SIG-M5 (cell line): Measurements from ENCODE around the gene RASL12.
"Not testable (repeated sequence)": the region's sequence is repeated elsewhere in the genome, so short reads cannot be mapped to it uniquely, and the experiment has no call there.

Experiments used
- DNase-seq: peaks from one replicate; lab custom pipeline; 2025; lab: John Stamatoyannopoulos, UW

The RASL12 gene

GRCh38 chr15:65067645-65068402 is at the start of gene RASL12:
Gene RASL12, minus strand, starts transcription at chr15:65067991. Its CDS starts 156 bp downstream, at chr15:65067835.
- no peak for DNase-seq

GRCh38 chr15:65115542-65115941 is 47.8 kb upstream of the RASL12 start:
- no peak for DNase-seq

- DNase-seq, result no peak
Measured at GRCh38 chr15:65115086-65115485, 47.3 kb upstream of the RASL12 start, which contains the start of gene UBAP1L. Gene UBAP1L, minus strand, starts transcription at chr15:65115200. Its CDS starts 8,985 bp downstream, at chr15:65106215.

GRCh38 chr15:65110676-65111292 is 43.0 kb upstream of the RASL12 start:
- DNase-seq, result no peak

- DNase-seq, result no peak
Measured at GRCh38 chr15:65106011-65106590, 38.3 kb upstream of the RASL12 start.

- DNase-seq, result no peak
Measured at GRCh38 chr15:65105038-65105437, 37.2 kb upstream of the RASL12 start.

- no peak for DNase-seq
Measured at GRCh38 chr15:65102912-65103311, 35.1 kb upstream of the RASL12 start.

GRCh38 chr15:65101891-65102708 is 34.3 kb upstream of the RASL12 start:
- no peak for DNase-seq

GRCh38 chr15:65101411-65101890 is 33.7 kb upstream of the RASL12 start:
- no peak for DNase-seq

- no peak for DNase-seq
Measured at GRCh38 chr15:65100442-65100841, 32.7 kb upstream of the RASL12 start.

GRCh38 chr15:65099801-65100200 is 32.0 kb upstream of the RASL12 start:
- DNase-seq, result not testable (repeated sequence)

GRCh38 chr15:65099336-65099735 is 31.5 kb upstream of the RASL12 start:
- DNase-seq, result no peak

GRCh38 chr15:65097651-65098263 is 30.0 kb upstream of the RASL12 start:
- DNase-seq, result no peak

GRCh38 chr15:65096481-65097385 is 28.9 kb upstream of the RASL12 start:
- no peak for DNase-seq

GRCh38 chr15:65095747-65096104 is 27.9 kb upstream of the RASL12 start:
- no peak for DNase-seq

- DNase-seq, result no peak
Measured at GRCh38 chr15:65095011-65095746, 27.4 kb upstream of the RASL12 start.

GRCh38 chr15:65094294-65094995 is 26.7 kb upstream of the RASL12 start:
- no peak for DNase-seq

- DNase-seq, result not testable (repeated sequence)
Measured at GRCh38 chr15:65093793-65094170, 26.0 kb upstream of the RASL12 start.
